Stimulated activated CD4-positive, alpha-beta T cell treated with anti-CD3 and anti-CD28 coated beads, Interleukin-2, amount 100 ng/mL, for 24 hours (primary cell): ENCODE results near the gene SELL.
"Not testable (repeated sequence)": the region's sequence is repeated elsewhere in the genome, so short reads cannot be mapped to it uniquely, and the experiment has no call there.

Experiments used
- DNase-seq, 2 donors: peaks; one replicate each; pipeline ENCODE4 v3.0.0-alpha.2; 2020

The SELL gene

DNA sequence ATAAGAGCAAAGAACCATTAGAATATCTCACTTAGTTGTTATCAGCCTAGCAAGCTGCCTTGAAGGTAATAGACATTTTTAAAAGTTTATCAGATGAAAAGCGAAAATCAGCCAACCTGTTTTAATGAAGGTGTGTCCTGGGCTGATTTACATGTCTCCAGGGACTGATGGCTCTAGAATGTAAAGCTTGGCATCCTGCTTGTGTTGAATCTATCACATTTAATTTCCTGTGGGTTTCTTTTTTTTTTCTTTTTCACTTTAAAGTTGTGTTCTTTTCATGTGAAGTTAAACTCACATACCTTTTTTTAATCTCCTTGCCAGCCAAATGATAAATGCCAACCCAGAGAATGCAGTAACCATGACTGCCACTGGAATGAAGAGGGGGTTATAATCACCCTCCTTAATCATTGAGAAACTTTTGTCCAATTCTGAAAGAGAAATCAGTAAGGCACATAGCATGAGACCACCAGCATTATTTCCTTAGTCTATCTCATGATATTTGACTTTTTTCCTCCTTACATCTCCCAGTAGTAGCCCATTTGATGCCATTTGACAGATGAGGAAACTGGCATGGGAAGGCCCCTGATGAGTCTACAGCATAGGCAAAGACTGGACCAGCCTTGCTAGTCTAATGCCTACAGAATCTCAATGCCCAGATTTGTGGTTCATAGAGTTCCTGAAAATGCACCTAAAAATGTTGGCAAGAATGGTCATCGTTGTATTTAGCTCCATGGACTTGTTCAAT lies 10.0 kb downstream of the SELL start:
- no peak for DNase-seq

DNA sequence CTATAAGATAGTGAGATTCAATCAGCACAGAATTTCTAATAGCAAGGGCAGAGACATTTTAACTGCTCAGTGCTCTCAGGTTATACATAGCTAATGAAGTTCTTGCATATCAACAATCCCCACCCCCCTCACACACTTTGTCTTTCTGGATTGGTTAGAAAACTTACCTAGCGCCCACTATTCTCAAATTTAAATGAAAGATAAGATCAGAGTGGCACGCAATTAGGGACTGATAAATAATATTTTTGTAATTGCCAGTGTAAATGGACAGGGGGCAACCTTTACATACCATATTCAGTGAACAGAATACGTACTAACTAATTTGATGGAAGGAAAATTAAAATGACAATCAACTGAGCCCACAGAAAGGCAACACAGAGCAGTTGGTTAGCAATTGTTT lies 11.7 kb downstream of the SELL start:
- no peak for DNase-seq

DNA sequence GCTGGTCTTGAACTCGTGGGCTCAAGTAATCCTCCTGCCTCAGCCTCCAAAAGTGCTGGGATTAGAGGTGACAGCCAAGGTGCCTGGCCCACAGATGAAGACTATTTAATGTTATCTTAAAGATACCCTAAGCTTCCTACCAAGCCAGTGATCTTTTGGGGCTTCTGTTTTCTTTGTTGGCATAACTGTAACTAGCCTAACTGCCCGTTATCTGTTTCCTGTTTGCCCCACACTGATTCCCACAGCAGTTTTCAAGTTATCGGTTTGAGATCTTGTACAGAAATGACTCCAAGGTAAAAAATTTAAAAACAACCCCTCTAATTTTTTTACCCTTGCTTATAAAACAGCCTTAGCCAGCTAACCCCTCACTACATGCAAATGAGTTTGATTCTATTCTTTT lies 12.4 kb downstream of the SELL start:
- DNase-seq = no peak

DNA sequence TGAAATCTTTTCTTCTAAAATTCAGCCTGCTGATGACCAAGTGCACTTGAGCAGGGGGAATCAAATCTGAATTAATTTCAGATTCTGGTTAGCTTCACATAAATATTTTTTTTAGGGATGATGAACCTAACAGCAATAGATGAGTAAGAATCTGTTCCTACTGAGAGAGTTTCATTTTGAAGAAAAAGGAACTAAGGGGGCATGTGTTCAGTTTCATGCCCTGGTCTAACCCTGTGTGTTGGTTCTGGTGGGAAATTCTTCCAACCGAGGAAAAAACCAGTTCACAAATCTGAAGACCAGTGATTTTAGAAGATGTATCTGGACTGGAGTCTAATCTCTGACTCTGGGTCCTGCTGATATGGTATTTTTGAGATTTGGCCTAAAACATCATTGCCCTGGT lies 13.7 kb downstream of the SELL start:
- no peak for DNase-seq

DNA sequence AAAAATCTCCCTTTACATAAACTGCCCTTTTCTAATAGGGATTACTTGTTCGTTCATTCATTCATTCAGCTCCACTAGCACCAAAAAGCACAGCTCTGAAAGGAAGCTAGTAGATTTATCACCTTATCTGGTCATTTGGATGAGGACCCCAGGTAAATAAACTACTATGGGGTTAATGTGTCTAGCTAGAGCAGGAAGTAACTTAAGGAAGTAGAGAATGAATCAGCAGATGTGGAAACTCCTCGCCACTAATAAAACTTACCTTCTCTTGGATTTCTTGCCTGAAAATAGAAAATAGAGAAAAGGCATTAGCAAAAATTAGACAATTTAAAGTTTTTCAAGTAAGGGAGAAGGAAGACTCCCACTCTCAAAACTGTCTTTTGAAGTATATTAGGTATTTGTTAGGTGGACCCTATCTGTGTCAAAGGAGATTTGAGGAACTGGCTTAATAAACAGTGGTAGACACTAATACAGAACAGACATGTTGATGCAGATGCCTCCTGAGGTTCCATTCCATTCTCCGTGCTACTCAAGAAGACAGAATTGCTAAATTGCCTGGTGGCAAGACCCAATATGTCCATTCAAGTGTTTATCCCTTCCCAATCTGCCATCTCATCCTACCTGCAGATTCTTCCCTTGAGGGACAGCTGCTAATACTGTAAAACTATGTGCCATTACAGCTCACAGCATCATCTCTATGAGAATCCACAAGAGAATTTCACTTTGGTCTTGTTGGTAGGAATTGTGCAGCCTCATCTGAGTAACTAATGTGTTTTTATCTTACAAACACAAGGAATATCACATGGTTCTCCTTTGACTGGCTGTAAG lies 14.9 kb downstream of the SELL start:
- DNase-seq = no peak

DNA sequence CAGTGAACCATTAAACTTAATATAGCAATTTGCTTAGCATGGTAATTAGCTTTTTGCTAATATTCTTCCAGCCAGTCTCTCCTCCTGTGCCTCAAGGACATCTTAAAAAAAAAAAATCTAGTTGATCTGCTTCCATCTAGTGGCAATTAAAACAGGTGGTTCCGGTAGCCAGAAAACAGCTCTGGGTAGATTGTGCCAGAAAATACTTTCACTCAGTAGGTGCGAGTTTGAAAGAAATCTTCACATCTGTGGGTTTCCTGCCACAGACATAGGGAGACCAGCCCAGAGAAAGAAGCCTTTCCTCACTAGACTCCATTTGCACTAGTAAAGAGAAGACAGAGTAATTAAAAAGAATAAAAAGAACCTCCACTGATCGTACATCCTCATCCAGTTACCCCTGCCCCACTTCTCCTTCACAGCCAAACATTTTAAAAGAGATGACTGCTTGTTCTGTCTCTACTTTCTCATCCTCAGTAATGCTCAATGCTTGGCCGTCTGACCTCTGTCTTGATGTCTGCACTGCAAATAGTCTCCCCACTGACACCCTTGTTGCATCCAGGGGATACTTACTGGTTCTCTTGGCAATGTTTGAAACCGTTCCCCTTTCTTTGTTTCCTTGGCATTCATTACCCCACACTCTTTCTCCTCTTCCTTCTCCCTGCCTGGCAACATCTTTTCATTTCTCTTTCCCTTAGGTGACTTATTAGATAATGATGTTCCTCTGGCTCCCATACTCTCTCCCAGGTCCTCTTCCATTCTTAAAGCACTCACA lies 16.9 kb downstream of the SELL start:
- DNase-seq = no peak

DNA sequence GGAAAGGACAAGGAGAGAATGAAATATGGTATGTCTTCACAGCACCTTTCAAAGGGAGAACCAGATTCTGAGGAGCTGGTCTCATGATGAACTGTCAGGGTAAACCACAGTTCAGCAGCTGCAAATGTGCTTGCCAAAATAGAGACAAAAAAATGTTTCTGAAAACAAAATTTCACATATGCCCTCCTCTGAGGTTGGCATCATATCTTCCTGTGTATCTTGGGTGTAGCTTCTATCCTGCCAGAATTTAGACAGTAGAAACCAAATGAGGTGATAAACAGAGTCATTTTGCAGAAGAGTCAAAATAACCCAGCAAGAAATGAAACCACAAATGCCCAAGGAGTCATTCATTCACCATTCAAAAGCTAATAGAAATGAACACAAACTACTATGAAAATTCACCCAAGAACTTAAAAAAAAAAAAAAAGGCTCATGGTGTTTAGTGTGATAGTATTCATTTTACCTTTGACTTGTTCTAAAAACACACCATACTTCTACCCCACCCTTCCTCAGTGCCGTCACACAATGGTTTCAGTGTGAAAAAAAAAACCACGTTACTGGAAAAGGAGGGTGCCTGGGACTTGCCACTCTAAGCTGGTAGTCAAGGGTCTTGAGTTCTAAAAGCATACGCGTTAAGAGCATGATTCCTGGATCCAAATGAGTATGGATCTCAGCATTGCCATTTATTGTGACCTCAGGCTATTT lies 18.5 kb downstream of the SELL start:
- DNase-seq = no peak

DNA sequence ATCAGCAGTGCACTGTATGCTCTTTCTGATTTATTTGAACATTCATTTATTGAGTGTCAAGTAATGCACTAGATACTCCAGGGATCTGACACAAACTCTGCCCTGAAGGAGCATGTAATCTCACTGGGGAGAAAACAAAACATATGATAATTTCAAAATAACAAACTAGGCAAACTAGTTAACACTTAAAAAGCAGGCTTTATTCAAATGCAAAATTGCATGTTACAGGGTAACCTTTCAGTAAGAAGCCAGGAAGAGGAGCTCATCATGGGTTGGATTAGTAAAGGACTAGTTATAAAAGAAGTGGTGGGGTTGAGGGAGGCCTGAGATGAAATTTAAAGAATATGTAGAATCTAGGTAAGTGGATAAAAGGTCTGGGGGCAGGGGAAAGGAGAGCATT lies 20.9 kb downstream of the SELL start:
- DNase-seq = no peak

DNA sequence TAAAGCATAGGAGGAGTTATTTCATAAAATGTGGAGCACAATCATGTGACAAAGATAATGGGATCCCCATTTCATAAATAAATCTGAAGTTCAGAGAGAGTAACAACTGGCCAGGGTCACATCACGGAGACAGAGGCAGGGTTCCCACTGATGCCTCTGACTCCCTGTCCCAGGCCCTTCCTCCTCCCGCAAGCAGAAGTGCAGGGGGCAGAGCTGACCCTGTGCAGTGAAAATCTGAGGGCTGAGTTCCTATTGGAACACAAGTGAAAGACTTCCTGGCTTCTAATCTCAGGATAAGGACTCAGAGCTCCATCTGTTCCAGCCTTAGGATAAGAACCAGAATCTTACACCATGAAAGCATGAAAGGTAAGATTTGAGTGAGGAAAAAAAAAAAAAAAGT lies 22.0 kb downstream of the SELL start:
- no peak for DNase-seq

DNA sequence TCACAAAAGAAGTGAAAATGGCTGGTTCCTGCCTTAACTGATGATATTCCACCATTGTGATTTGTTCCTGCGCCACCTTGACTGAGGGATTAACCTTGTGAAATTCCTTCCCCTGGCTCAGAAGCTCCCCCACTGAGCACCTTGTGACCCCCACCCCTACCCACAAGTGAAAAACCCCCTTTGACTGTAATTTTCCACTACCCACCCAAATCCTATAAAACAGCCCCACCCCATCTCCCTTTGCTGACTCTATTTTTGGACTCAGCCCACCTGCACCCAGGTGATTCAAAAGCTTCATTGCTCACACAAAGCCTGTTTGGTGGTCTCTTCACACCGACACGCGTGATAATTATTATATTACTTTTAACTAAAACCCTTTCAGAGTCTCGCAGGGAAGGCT lies 23.0 kb downstream of the SELL start:
- DNase-seq = not testable (repeated sequence)

DNA sequence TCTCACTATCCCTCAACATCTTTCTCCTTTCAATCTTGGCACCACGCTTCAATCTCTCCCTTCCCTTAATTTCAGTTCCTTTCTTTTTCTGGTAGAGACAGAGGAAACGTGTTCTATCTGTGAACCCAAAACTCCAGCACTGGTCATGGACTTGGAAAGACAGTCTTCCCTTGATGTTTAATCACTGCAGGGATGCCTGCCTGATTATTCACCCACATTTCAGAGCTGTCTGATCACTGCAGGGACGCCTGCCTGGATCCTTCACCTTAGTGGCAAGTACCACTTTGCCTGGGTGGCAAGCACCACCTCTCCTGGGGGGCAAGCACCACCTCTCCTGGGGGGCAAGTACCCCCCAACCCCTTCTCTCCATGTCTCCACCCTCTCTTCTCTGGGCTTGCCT lies 27.8 kb downstream of the SELL start:
- DNase-seq = no peak

DNA sequence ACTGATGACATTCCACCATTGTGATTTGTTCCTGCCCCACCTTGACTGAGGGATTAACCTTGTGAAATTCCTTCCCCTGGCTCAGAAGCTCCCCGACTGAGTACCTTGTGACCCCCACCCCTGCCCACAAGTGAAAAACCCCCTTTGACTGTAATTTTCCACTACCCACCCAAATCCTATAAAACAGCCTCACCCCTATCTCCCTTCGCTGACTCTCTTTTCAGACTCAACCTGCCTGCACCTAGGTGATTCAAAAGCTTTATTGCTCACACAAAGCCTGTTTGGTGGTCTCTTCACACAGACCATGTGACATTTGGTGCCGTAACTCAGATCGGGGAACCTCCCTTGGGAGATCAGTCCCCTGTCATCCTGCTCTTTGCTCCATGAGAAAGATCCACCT lies 28.3 kb downstream of the SELL start:
- not testable (repeated sequence) for DNase-seq

DNA sequence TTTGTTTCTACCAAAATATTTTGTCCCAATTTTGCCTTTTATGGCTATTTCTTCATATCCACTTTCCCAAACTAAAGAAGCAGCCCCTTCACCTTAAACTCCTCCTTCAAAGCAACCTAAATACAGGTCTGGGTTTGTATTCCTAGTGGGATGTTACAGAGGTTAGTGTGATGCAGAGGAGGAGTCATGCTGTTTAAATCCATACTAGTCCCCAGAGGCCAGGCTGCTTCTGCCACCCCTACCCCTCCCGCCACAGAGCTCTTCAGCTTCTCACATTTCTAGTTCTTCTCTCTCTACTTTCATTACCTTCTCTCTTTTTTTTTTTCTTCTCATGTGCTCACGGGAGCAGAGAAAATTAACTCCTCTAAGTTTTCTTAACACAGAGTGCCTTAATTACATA lies 29.3 kb downstream of the SELL start:
- DNase-seq = no peak

DNA sequence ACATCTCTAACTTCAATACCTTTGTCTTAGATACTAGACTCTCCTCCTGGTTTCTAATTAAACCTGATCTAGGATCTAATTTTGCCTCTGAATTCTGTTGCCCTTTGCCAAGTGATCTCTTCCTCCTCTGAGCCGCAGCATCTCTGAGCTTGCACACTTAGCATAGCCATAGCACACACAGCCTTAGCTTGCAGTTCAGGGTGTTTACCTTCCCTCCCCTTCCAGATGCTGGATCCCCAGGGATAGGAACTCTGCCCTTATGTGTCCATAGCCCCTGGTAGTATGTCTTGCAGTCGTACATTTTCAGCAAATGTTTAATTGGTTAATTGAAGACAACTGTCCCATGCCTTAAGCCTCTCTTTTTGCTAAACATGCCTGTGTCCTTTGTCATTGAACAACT lies 30.3 kb downstream of the SELL start:
- DNase-seq = no peak

DNA sequence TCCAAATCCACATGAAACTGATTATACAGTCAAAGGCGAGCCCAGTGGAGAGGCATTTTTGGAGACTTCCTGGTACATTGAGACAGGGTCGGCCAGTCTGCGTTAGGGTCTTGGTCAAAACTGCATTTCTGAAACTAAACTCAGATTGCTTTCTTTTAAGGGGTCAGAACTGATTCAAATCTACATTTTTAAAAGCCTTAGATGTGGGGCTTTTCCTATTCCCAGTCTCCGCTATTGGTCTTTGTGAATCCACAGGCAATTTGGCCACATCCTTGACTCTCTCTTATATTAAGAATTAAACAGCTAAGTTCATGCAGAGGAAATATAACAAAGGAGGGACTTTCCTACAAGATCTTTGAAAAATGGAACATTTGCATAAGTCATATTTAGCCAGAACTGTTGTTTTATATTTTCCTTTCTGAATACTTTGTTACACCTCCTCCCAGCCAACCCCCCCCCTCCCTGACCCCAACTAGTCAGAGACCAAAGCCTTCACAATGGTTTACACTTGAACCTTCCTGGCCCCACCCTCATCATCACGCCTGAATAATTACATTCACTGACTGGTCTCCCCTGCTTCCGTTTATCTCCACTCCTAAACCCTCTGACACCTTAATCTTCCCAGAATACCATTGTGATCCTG lies 30.9 kb downstream of the SELL start:
- peak; percentile 65 to 67 for DNase-seq

DNA sequence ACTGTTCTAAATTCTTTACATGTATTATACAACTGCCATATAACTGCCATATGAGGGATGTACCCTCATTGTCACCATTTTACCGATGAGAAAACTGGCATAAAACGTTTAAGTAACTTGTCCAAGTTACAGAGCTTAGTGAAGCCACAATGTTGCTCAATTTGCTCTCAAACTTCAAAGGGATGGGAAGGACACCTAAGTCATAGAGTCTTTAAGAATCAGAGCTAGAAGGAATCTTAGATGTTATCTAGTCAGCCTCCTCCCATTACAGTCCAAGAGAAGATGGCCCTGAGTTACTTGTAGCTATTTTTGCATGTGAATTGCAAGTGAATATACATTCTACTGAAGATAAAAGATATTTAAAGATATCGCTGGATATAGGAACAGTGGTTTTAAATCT lies 31.7 kb downstream of the SELL start:
- DNase-seq = no peak

DNA sequence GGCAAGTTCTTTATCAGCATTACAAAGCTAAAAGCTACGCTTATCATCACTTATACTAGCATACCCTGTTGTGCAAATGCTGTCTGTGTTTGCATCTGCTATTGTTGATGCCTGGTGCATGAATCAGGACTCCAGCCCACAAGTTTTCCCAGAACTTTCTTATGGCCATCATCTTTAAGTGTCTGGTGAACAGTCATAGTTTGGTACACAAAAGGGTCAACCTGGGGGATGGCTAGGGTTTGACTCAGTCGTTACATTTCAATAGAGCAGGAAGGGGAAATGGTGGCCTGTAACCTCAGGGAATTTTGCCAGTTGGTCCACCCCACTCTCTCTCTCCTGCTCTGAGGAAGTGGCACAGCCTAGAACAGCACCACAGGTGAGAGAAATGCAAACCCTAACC lies 35.4 kb downstream of the SELL start:
- DNase-seq = no peak

DNA sequence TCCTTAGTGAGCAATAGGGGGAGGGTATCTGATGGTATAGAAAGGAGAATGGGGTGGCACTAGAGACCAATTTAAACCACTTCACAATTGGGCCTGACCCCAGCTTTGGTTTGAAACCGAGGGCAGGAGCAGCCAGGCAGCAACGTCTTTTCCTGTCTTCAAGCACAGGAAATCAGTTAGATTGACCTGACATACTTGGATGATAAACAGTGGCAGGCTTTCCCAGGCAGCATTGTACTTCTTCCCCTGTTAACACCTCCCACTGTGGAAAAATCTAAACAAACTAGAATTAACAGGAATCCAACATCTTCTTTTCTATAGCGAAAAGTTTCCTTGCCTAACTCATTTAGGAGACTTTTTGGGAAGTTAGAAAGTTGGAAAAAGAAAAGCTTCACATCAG lies 40.6 kb downstream of the SELL start:
- DNase-seq = no peak

DNA sequence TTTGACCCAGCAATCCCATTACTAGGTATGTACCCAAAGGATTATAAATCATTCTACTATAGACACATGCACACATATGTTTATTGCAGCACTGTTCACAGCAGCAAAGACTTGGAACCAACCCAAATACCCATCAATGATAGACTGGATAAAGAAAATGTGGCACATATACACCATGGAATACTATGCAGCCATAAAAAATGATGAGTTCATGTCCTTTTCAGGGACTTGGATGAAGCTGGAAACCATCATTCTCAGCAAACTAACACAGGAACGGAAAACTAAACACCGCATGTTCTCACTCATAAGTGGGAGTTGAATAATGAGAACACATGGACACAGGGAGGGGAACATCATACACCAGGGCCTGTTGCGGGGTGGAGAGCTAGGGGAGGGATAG lies 41.2 kb downstream of the SELL start:
- DNase-seq = not testable (repeated sequence)

DNA sequence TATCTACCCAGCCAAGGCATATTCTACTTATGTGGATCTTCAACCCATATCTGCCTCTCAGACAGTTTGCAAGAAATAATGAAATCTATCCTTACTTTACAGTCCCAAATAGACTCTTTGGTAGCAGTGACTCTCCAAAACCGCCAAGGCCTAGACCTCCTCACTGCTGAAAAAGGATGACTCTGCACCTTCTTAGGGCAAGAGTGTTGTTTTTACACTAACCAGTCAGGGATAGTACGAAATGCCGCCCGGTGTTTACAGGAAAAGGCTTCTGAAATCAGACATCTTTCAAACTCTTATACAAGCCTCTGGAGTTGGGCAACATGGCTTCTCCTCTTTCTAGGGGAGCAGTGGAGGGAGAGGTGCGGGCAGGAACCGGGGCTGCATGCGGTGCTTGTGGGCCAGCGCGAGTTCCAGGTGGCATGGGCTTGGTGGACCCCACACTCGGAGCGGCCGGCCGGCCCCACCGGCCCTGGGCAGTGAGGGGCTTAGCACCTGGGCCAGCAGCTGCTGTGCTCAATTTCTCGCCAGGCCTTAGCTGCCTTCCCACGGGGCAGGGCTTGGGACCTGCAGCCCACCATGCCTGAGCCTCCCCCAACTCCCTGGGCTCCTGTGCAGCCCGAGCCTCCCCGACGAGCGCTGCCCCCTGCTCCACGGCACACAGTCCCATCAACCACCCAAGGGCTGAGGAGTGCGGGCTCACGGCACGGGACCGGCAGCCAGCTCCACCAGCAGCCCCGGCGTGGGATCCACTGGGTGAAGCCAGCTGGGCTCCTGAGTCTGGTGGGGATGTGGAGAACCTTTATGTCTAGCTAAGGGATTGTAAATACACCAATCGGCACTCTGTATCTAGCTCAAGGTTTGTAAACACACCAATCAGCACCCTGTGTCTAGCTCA lies 43.5 kb downstream of the SELL start:
- not testable (repeated sequence) for DNase-seq

DNA sequence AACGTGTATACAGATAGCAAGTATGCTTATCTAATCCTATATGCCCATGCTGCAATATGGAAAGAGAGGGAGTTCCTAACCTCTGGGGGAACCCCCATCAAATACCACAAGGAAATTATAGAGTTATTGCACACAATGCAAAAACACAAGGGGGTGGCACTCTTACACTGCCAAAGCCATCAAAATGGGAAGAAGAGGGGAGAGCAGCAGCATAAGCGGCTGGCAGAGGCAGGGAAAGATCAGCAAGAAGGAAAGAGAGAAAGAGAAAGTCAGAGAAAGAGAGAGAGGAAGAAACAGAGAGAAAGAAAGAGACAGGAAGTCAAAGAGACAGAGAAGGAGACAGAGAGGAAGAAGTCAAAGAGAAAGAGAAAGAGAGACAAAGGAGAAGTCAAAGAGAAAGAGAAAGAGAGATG lies 44.2 kb downstream of the SELL start:
- DNase-seq = not testable (repeated sequence)
